Thyroid gland (tissue), 4 donors: ENCODE measurements around the gene NDUFS2.

Experiments
- POLR2A ChIP-seq, 2 donors: fragments of 450-650 bp; IDR thresholded peaks; one replicate each; pipeline ENCODE4 v1.6.1; 2017; ENCODE audit warnings: antibody characterized with exemption in 2 of 2, mild to moderate bottlenecking in 2 of 2, moderate library complexity in 1 of 2
- TF ChIP-seq, protein P1 (sequence below), 6 experiments: fragments of 200-600 bp in 3 of 6; fragments of 450-650 bp in 3 of 6; sonication (generic) in 3 of 6; IDR thresholded peaks; one replicate each; pipeline ENCODE4 v1.5.1; 2016 to 2019; ENCODE audit warnings: antibody characterized with exemption in 6 of 6, mild to moderate bottlenecking in 2 of 6, inconsistent platforms in 1 of 6, moderate library complexity in 1 of 6

DNA sequence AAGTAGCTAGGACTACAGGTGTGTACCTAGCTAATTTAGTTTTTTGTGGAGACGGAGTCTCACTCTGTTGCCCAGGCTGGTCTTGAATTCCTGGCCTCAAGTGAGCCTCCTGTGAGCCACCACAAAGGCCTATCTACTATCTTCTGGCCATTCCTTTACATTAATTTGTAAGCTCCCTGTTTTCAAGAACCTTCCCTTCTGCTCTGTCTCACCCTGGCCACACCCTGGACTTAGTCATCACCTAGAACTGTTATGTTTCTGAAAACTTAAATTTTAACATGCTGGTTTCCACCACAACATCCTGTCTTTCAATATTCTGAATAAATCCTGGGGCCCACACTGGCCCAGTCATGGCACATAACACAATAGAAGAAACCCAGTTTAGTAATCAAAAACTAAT lies 20.0 kb upstream of the NDUFS2 start:
- TF ChIP-seq, protein P1, sequence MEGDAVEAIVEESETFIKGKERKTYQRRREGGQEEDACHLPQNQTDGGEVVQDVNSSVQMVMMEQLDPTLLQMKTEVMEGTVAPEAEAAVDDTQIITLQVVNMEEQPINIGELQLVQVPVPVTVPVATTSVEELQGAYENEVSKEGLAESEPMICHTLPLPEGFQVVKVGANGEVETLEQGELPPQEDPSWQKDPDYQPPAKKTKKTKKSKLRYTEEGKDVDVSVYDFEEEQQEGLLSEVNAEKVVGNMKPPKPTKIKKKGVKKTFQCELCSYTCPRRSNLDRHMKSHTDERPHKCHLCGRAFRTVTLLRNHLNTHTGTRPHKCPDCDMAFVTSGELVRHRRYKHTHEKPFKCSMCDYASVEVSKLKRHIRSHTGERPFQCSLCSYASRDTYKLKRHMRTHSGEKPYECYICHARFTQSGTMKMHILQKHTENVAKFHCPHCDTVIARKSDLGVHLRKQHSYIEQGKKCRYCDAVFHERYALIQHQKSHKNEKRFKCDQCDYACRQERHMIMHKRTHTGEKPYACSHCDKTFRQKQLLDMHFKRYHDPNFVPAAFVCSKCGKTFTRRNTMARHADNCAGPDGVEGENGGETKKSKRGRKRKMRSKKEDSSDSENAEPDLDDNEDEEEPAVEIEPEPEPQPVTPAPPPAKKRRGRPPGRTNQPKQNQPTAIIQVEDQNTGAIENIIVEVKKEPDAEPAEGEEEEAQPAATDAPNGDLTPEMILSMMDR (IDR thresholded peaks at IDR 0.05) = no peak
- no peak for TF ChIP-seq POLR2A (IDR thresholded peaks at IDR 0.05)
